ENCODE data around the gene FCRL2. TPM values are rescaled to one million over a fixed set of nuclear protein-coding genes. Genes with fewer than 3 reads are reported as not detected.

The FCRL2 gene
- total RNA-seq, 4 donors from 2014 or later = 0.32 to 0.56 (median 0.56) TPM; not detected in 1

GRCh38 chr1:157732755-157733154, 44.2 kb downstream of the FCRL2 start:
- DNase-seq (ENCODE audit: low spot score) (no peak), ATAC-seq (ENCODE audit: low FRiP score) (no peak)
- TF ChIP-seq CTCF (IDR thresholded peaks at IDR 0.05) = no peak

GRCh38 chr1:157725221-157725577, 51.7 kb downstream of the FCRL2 start:
- TF ChIP-seq CTCF (IDR thresholded peaks at IDR 0.05) = no peak
- no peak for DNase-seq (ENCODE audit: low spot score)
- no peak for ATAC-seq (ENCODE audit: low FRiP score)

- no peak for TF ChIP-seq CTCF (IDR thresholded peaks at IDR 0.05)
- ATAC-seq (ENCODE audit: low FRiP score) (no peak), DNase-seq (ENCODE audit: low spot score) (no peak)
Observed at GRCh38 chr1:157724537-157725220, 52.3 kb downstream of the FCRL2 start.

- DNase-seq (ENCODE audit: low spot score) (no peak), ATAC-seq (ENCODE audit: low FRiP score) (no peak)
- TF ChIP-seq CTCF (IDR thresholded peaks at IDR 0.05) = no peak
Observed at GRCh38 chr1:157723157-157723556, 53.8 kb downstream of the FCRL2 start.

- ATAC-seq (ENCODE audit: low FRiP score) = no peak
- no peak for TF ChIP-seq CTCF (IDR thresholded peaks at IDR 0.05)
- no peak for DNase-seq (ENCODE audit: low spot score)
Observed at GRCh38 chr1:157721985-157722384, 54.9 kb downstream of the FCRL2 start.

- DNase-seq (ENCODE audit: low spot score) (no peak), ATAC-seq (ENCODE audit: low FRiP score) (no peak)
- no peak for TF ChIP-seq CTCF (IDR thresholded peaks at IDR 0.05)
Observed at GRCh38 chr1:157715736-157716135, 61.2 kb downstream of the FCRL2 start.

- TF ChIP-seq CTCF (IDR thresholded peaks at IDR 0.05) = no peak
- no peak for ATAC-seq (ENCODE audit: low FRiP score)
- DNase-seq (ENCODE audit: low spot score) = no peak
Observed at GRCh38 chr1:157711802-157712201, 65.1 kb downstream of the FCRL2 start.
